Measurements from ENCODE around the gene HIRA.

Gene HIRA

DNA sequence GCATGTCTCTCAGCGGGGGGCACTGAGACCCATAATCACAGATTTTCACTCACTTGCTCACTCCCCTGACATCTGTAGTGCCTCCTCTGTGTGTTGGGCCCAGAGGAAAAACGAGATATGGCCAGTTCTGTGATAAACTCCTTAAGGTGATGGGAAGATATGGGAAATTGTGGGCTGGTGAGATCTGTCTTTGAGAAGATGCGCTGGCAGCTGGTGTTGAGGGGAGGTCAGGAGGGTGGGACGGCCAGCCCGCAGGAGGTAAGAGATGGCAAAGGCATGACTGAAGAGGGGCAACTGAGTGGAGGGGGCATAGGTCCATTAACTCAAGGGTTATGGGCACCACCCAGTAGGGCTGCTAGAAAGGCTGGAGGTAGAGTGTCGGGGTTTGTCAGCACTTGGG, 79.9 kb downstream of the HIRA start:
- no peak overlapping the region for H3K4me3 ChIP-seq (ENCODE audit: low read depth, low read length)
- TF ChIP-seq, protein P1, sequence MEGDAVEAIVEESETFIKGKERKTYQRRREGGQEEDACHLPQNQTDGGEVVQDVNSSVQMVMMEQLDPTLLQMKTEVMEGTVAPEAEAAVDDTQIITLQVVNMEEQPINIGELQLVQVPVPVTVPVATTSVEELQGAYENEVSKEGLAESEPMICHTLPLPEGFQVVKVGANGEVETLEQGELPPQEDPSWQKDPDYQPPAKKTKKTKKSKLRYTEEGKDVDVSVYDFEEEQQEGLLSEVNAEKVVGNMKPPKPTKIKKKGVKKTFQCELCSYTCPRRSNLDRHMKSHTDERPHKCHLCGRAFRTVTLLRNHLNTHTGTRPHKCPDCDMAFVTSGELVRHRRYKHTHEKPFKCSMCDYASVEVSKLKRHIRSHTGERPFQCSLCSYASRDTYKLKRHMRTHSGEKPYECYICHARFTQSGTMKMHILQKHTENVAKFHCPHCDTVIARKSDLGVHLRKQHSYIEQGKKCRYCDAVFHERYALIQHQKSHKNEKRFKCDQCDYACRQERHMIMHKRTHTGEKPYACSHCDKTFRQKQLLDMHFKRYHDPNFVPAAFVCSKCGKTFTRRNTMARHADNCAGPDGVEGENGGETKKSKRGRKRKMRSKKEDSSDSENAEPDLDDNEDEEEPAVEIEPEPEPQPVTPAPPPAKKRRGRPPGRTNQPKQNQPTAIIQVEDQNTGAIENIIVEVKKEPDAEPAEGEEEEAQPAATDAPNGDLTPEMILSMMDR (IDR thresholded peaks at IDR 0.05; ENCODE audit: low read depth, low read length): no peak
- no peaks in the 10 kb centered on the region for H3K9me3 ChIP-seq
- H3K36me3 ChIP-seq: peaks cover 79% of the 10 kb centered on the region
- no peaks in the 10 kb centered on the region for H3K4me1 ChIP-seq
- DNase-seq: no peak
- H3K27me3 ChIP-seq: no peaks in the 10 kb centered on the region

DNA sequence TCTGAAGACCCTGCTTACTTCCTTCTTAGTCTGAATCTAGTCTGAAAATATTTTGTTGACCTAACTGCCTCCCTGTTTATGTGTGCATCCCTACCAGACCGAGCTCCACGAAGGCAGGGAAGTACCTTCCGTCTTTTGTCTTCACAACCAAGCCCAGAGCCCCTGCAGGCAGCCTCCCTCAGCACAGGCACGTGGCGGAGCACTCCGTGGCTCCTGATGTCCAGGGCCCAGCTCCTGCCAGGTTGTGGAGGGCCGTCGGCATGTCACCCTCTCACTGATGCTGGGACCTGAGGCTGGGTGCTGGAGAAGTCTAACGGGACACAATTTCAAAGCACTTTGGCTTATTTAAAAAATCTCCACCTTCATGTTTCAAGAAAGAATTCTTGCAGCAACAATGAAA, 80.6 kb downstream of the HIRA start:
- no peak overlapping the region for H3K4me3 ChIP-seq (ENCODE audit: low read depth, low read length)
- no peak for DNase-seq
- H3K36me3 ChIP-seq: peaks cover 78% of the 10 kb centered on the region
- no peaks in the 10 kb centered on the region for H3K4me1 ChIP-seq
- no peaks in the 10 kb centered on the region for H3K27me3 ChIP-seq
- TF ChIP-seq, protein P1 (IDR thresholded peaks at IDR 0.05; ENCODE audit: low read depth, low read length): no peak
- H3K9me3 ChIP-seq: no peaks in the 10 kb centered on the region

DNA sequence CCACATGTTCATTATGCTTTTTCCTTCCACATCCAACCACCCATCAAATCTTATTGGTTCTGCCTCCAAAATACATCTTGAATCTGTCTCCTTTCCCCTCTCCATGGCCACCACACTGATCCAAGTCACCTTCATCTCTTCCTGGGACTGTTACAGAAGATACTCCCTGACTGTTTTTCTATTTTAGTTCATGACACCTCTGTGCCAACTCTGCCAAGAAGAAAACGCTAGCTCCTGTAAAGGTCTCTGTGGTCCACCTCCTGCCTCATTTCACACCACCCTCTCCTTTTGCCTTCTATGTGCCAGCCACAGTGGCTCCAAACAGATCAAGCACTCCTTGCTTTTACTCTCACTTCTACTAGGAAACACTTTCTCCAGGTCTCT, 81.1 kb downstream of the HIRA start:
- H3K36me3 ChIP-seq: peaks cover 78% of the 10 kb centered on the region
- TF ChIP-seq, protein P1 (IDR thresholded peaks at IDR 0.05; ENCODE audit: low read depth, low read length): no peak
- no peak for DNase-seq

DNA sequence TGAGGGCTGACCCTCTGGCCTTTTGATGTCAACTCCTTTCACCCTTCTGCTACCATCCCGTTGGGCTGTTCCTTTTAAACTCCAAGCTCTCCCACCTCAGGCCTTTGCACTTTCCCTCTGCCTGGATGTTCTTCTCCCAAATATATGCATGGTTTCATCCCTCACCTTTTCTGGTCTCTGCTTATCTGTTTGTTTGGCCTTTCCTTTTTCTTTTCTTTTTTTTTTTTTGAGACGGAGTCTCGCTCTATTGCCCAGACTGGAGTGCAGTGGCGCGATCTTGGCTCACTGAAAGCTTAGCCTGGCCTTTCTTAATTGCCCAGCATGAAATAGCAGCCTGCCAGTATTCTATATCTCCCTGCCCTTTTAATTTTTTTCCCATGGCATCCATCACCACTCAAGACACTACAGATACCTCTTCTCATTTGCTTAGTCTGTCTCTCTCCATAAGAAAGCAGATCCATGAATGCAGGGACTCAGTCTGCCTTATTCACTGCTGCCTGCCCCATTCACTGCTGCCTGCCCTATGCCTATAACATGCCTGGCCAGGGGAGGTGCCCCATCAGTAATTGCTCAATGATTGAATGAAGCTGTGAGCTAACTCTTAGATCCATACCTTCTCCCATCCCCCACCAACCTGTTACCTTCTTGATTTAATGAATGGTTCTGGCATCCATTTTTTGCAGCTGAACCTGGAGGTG, 81.6 kb downstream of the HIRA start:
- Histone ChIP-seq H3K9me3 (no peaks in the 10 kb centered on the region), H3K27me3 (no peaks in the 10 kb centered on the region)
- TF ChIP-seq, protein P1 (IDR thresholded peaks at IDR 0.05; ENCODE audit: low read depth, low read length): no peak

More for the DNA sequence above, 81.1 kb downstream of the HIRA start:
- Histone ChIP-seq H3K9me3 (no peaks in the 10 kb centered on the region), H3K4me1 (no peaks in the 10 kb centered on the region), H3K4me3 (ENCODE audit: low read depth, low read length) (no peak overlapping the region), H3K27me3 (no peaks in the 10 kb centered on the region)

DNA sequence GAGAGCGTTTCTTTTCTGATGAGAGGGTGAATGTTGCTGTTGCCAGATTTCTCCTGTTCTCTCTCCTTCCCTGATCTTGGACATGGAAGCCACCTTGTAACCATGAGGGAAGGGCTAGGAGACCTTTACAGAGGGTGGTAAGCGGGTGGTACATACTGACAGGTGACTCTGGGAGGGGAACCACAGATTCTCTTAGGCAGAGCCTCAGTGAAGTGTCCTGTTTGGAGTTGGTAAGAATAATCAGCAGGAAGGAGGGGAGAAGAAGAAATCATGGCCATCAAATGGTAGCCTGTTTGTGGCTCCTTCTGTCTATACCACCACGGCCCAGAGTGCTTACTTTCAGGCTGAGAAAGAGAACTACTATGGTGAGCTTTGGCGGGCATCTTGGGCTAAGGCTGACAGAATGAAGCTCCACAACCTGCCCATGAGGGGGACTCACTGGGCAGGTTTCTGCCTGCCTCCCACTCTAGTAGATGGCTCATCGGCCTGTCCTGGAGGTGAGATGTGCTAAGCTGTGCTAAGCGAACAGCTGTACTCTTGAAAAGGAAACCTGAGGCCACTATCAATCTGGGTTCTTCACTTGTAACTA, 84.8 kb downstream of the HIRA start:
- Histone ChIP-seq H3K4me3 (ENCODE audit: low read depth, low read length) (no peak overlapping the region), H3K27me3 (no peaks in the 10 kb centered on the region), H3K9me3 (no peaks in the 10 kb centered on the region), H3K36me3 (peaks cover 79% of the 10 kb centered on the region), H3K4me1 (no peaks in the 10 kb centered on the region)
- DNase-seq: no peak
- TF ChIP-seq, protein P1 (IDR thresholded peaks at IDR 0.05; ENCODE audit: low read depth, low read length): no peak

More for the DNA sequence above, 81.6 kb downstream of the HIRA start:
- peaks cover 79% of the 10 kb centered on the region for H3K36me3 ChIP-seq
- no peak for DNase-seq
- no peak overlapping the region for H3K4me3 ChIP-seq (ENCODE audit: low read depth, low read length)
- no peaks in the 10 kb centered on the region for H3K4me1 ChIP-seq

DNA sequence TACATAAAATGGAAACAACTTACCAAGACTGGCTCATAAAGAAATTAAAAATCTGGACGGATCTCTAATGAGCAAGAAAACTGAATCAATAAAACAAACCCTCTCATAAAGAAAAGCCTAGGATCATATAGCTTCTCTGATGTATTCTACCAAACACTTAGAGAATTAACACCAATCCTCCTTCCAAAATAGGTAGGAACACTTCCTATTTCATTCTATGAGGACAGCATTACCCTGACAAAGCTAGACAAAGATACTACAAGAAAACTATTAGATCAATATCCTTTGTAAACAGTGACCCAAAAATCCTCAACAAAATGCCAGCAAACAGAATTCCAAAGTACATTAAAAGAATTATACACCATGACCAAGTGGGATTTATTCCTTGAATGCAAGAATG, 87.1 kb downstream of the HIRA start:
- no peaks in the 10 kb centered on the region for H3K9me3 ChIP-seq
- TF ChIP-seq, protein P1 (IDR thresholded peaks at IDR 0.05; ENCODE audit: low read depth, low read length): no peak
- no peaks in the 10 kb centered on the region for H3K4me1 ChIP-seq
- H3K27me3 ChIP-seq: no peaks in the 10 kb centered on the region
- H3K4me3 ChIP-seq (ENCODE audit: low read depth, low read length): no peak overlapping the region
- DNase-seq: no peak
- peaks cover 72% of the 10 kb centered on the region for H3K36me3 ChIP-seq
